ENCODE data around the gene MTFR1L. TPM values are rescaled to one million over a fixed set of nuclear protein-coding genes. Genes with fewer than 3 reads are reported as not detected.

MTFR1L gene
- polyA plus RNA-seq, 1 of the 3 experiments (the other 2 are of a cell fraction) = 53.6 TPM

DNA sequence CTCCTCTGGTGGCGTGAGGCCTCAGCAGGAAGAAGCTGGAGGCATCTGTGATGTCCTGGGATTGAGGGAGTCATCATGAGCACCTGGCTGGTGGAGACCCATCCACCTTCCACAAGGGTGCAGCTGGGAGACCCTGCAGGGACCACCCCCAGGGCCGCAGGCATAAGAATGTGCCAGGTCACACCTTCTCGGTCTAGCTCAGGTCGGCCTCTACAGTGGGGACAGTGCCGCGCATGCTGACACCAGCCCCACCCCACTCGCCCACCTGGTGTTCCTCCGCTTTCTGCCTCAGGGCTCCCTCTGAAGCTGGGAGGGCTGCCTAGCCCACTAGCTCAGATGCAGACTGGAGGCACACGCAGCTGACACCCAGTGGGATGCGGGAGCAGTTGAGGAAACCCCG lies 61.5 kb downstream of the MTFR1L start (continued):
- TF ChIP-seq, protein P1, sequence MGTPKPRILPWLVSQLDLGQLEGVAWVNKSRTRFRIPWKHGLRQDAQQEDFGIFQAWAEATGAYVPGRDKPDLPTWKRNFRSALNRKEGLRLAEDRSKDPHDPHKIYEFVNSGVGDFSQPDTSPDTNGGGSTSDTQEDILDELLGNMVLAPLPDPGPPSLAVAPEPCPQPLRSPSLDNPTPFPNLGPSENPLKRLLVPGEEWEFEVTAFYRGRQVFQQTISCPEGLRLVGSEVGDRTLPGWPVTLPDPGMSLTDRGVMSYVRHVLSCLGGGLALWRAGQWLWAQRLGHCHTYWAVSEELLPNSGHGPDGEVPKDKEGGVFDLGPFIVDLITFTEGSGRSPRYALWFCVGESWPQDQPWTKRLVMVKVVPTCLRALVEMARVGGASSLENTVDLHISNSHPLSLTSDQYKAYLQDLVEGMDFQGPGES (IDR thresholded peaks at IDR 0.05; ENCODE audit: low read depth, low read length) = no peak
- TF ChIP-seq, protein P2, sequence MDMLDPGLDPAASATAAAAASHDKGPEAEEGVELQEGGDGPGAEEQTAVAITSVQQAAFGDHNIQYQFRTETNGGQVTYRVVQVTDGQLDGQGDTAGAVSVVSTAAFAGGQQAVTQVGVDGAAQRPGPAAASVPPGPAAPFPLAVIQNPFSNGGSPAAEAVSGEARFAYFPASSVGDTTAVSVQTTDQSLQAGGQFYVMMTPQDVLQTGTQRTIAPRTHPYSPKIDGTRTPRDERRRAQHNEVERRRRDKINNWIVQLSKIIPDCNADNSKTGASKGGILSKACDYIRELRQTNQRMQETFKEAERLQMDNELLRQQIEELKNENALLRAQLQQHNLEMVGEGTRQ (IDR thresholded peaks at IDR 0.05; ENCODE audit: borderline replicate concordance, low read depth, low read length) = no peak
- TF ChIP-seq FOXJ3 (CRISPR knock-in tag; IDR thresholded peaks at IDR 0.05) = no peak
- TF ChIP-seq RCOR1 (IDR thresholded peaks at IDR 0.05; ENCODE audit: low read length) = no peak

Small RNAs within 50 kb of the gene (small RNA-seq; reads per million reads assigned to genes)
- 0 reads per million in 7 experiments for gene RF00019

Other genes with a start within 250 kb of the MTFR1L start
- 0.20 and 0.26 TPM in 2 replicates for gene MAN1C1, start 203.2 kb upstream of the MTFR1L start, polyA plus RNA-seq (2012; rRNA removed)
- 32.7 and 56.2 TPM in 2 replicates for gene SELENON, start 19.8 kb upstream of the MTFR1L start, polyA plus RNA-seq (2012; rRNA removed)
- 1.9 TPM in 2 replicates for gene AUNIP, start 39.5 kb downstream of the MTFR1L start, polyA plus RNA-seq (2012; rRNA removed)
- gene PAQR7, start 55.8 kb downstream of the MTFR1L start, polyA plus RNA-seq (2012; rRNA removed) = 5.6 and 7.0 TPM in 2 replicates
- gene STMN1, start 86.5 kb downstream of the MTFR1L start, polyA plus RNA-seq (2012; rRNA removed) = 72.8 and 143 TPM in 2 replicates
- gene PAFAH2, start 178.1 kb downstream of the MTFR1L start, polyA plus RNA-seq (2012; rRNA removed) = 10.8 and 16.0 TPM in 2 replicates
- 0.58 and 1.1 TPM in 2 replicates for gene EXTL1, start 201.8 kb downstream of the MTFR1L start, polyA plus RNA-seq (2012; rRNA removed)
- not detected in 2 replicates for gene SLC30A2, start 226.2 kb downstream of the MTFR1L start, polyA plus RNA-seq (2012; rRNA removed)
- gene TRIM63, start 247.7 kb downstream of the MTFR1L start, polyA plus RNA-seq (2012; rRNA removed) = not detected in 2 replicates